Nephron (organoid): ENCODE measurements around the gene UGP2.
A peak's percentile ranks its signal among the peaks of the same experiment; 100 is the strongest.
"Not testable (repeated sequence)": the region's sequence is repeated elsewhere in the genome, so short reads cannot be mapped to it uniquely, and the experiment has no call there.

ENCODE experiments used
- H3K27ac Mint-ChIP-seq, 3 experiments: 2 replicates each; pipeline ENCODE4 v1.8.0; 2020; ENCODE audit warnings: mixed read lengths in 3 of 3, mild to moderate bottlenecking in 2 of 3, moderate library complexity in 1 of 3
- H3K27me3 Mint-ChIP-seq: 2 replicates; pipeline ENCODE4 v1.8.0; 2021; ENCODE audit warnings: low read depth, mild to moderate bottlenecking, moderate library complexity, mixed read lengths
- H3K36me3 Mint-ChIP-seq: 2 replicates; pipeline ENCODE4 v1.8.0; 2020; ENCODE audit warnings: low read depth, mixed read lengths
- H3K4me1 Mint-ChIP-seq: 2 replicates; pipeline ENCODE4 v1.8.0; 2020; ENCODE audit warnings: mixed read lengths
- H3K4me3 Mint-ChIP-seq, 3 experiments: 2 replicates each; pipeline ENCODE4 v1.8.0; 2020; ENCODE audit warnings: mild to moderate bottlenecking in 3 of 3, mixed read lengths in 3 of 3, moderate library complexity in 2 of 3
- H3K9me3 Mint-ChIP-seq: 2 replicates; pipeline ENCODE4 v1.8.0; 2020; ENCODE audit warnings: mixed read lengths
- CTCF ChIP-seq, 3 experiments: fragments of 200-600 bp; sonication (generic); IDR thresholded peaks; one replicate each; pipeline ENCODE4 v1.5.0; 2021; ENCODE audit warnings: antibody characterized with exemption in 3 of 3; ENCODE audit not compliant: unreplicated experiment in 3 of 3

Gene UGP2

GRCh38 chr2:63811063-63811462, 30.6 kb upstream of the UGP2 start:
- Mint-ChIP-seq H3K4me3 (no peak overlapping the region), H3K27me3 (no peaks in the 10 kb centered on the region), H3K36me3 (no peaks in the 10 kb centered on the region), H3K9me3 (peaks cover 7% of the 10 kb centered on the region), H3K4me1 (no peaks in the 10 kb centered on the region), H3K27ac (no peak overlapping the region)
- TF ChIP-seq CTCF (IDR thresholded peaks at IDR 0.05; ENCODE audit: unreplicated experiment in 3 of 3) = no peak

- H3K4me3 Mint-ChIP-seq, H3K36me3 Mint-ChIP-seq, H3K9me3 Mint-ChIP-seq, H3K4me1 Mint-ChIP-seq, H3K27ac Mint-ChIP-seq, H3K27me3 Mint-ChIP-seq: not testable (repeated sequence)
Measured at GRCh38 chr2:63811870-63812269, 29.8 kb upstream of the UGP2 start.

GRCh38 chr2:63814114-63814513, 27.6 kb upstream of the UGP2 start:
- no peaks in the 10 kb centered on the region for H3K36me3 Mint-ChIP-seq
- no peak overlapping the region for H3K4me3 Mint-ChIP-seq
- peaks cover 2% of the 10 kb centered on the region for H3K9me3 Mint-ChIP-seq
- TF ChIP-seq CTCF (IDR thresholded peaks at IDR 0.05; ENCODE audit: unreplicated experiment in 3 of 3) = no peak
- no peaks in the 10 kb centered on the region for H3K27me3 Mint-ChIP-seq
- no peak overlapping the region for H3K27ac Mint-ChIP-seq
- peaks cover 8% of the 10 kb centered on the region for H3K4me1 Mint-ChIP-seq

GRCh38 chr2:63817382-63817781, 24.3 kb upstream of the UGP2 start:
- Mint-ChIP-seq H3K4me1 (peaks cover 17% of the 10 kb centered on the region), H3K36me3 (no peaks in the 10 kb centered on the region), H3K4me3 (no peak overlapping the region), H3K27me3 (peaks cover 3% of the 10 kb centered on the region), H3K27ac (no peak overlapping the region), H3K9me3 (no peaks in the 10 kb centered on the region)
- TF ChIP-seq CTCF (IDR thresholded peaks at IDR 0.05; ENCODE audit: unreplicated experiment in 3 of 3) = no peak

- Mint-ChIP-seq H3K4me3 (no peak overlapping the region), H3K27me3 (peaks cover 3% of the 10 kb centered on the region), H3K9me3 (no peaks in the 10 kb centered on the region), H3K27ac (peak overlapping the region in 2 of 3 experiments; percentile 15 to 56), H3K4me1 (peaks cover 17% of the 10 kb centered on the region), H3K36me3 (no peaks in the 10 kb centered on the region)
- TF ChIP-seq CTCF (IDR thresholded peaks at IDR 0.05; ENCODE audit: unreplicated experiment in 3 of 3) = no peak
Measured at GRCh38 chr2:63818271-63818670, 23.4 kb upstream of the UGP2 start.

- Mint-ChIP-seq H3K36me3 (no peaks in the 10 kb centered on the region), H3K9me3 (no peaks in the 10 kb centered on the region), H3K4me1 (peaks cover 17% of the 10 kb centered on the region), H3K27me3 (peaks cover 3% of the 10 kb centered on the region), H3K27ac (peak overlapping the region; percentile 6 to 69 (median 64)), H3K4me3 (no peak overlapping the region)
- TF ChIP-seq CTCF (IDR thresholded peaks at IDR 0.05; ENCODE audit: unreplicated experiment in 3 of 3) = no peak
Measured at GRCh38 chr2:63819256-63819655, 22.4 kb upstream of the UGP2 start.
